ENCODE data around the gene LARP1B. TPM values are rescaled to one million over a fixed set of nuclear protein-coding genes. Genes with fewer than 3 reads are reported as not detected.
"Not testable (repeated sequence)": the region's sequence is repeated elsewhere in the genome, so short reads cannot be mapped to it uniquely, and the experiment has no call there.

The LARP1B gene
- total RNA-seq, 6 experiments from 2014 or later: 11.1 to 12.4 (median 11.6) TPM

DNA sequence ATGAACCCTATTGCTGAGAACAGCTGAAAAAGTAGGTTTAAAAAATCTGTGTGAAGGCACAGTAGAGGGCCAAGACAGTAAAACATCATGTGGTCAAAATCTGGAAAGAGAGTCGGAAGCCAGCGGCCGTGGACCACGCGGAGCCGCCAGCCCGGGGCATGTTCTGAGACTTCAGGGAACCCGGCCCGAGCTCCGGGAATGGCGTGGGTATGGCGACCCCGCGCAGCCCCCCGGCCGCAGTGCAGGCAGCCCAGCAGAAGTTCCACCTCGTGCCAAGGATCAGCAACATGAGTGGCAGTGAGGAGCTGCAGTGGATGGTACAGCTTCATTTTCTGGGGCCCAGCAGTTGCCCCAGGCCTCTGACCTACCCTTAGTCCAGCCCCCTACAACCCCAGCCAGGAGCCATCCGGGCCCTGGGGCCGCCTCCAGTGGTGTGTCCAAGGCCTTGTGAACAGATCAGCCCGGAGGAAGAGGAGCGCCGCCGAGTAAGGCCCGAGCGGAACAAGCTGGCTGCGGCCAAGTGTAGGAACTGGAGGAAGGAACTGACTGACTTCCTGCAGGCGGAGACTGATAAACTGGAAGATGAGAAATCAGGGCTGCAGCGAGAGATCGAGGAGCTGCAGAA, 94.2 kb downstream of the LARP1B start:
- Mint-ChIP-seq H3K27ac (no peak overlapping the region), H3K4me3 (no peak overlapping the region)

DNA sequence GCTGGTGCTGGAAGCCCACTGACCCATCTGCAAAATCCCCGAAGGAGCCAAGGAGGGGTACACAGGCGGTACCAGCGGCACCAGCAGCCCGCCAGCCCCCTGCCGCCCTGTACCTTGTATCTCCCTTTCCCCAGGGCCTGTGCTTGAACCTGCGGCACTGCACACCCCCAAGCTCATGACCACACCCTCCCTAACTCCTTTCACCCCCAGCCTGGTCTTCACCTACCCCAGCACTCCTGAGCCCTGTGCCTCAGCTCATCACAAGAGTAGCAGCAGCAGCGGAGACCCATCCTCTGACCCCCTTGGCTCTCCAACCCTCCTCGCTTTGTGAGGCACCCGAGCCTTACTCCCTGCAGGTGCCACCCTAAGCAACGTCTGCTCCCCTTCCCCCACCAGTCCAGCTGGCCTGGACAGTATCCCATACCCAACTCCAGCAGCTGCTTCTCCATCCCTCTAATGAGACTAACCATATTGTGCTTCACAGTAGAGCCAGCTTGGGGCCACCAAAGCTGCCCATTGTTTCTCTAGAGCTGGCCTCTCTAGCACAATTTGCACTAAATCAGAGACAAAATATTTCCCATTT, 94.9 kb downstream of the LARP1B start:
- TF ChIP-seq, protein P1, sequence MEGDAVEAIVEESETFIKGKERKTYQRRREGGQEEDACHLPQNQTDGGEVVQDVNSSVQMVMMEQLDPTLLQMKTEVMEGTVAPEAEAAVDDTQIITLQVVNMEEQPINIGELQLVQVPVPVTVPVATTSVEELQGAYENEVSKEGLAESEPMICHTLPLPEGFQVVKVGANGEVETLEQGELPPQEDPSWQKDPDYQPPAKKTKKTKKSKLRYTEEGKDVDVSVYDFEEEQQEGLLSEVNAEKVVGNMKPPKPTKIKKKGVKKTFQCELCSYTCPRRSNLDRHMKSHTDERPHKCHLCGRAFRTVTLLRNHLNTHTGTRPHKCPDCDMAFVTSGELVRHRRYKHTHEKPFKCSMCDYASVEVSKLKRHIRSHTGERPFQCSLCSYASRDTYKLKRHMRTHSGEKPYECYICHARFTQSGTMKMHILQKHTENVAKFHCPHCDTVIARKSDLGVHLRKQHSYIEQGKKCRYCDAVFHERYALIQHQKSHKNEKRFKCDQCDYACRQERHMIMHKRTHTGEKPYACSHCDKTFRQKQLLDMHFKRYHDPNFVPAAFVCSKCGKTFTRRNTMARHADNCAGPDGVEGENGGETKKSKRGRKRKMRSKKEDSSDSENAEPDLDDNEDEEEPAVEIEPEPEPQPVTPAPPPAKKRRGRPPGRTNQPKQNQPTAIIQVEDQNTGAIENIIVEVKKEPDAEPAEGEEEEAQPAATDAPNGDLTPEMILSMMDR (IDR thresholded peaks at IDR 0.05): no peak
- DNase-seq: no peak
- Mint-ChIP-seq H3K4me1 (ENCODE audit: low read depth) (peaks cover 18% of the 10 kb centered on the region), H3K36me3 (ENCODE audit: low read depth) (peaks cover 10% of the 10 kb centered on the region; the same call in 1 of the 2 replicates), H3K9me3 (no peaks in the 10 kb centered on the region), H3K27ac (no peak overlapping the region), H3K27me3 (ENCODE audit: insufficient read depth) (no peaks in the 10 kb centered on the region; the same call in 1 of the 2 replicates), H3K4me3 (no peak overlapping the region)

More for the DNA sequence above, 94.2 kb downstream of the LARP1B start:
- H3K4me1 Mint-ChIP-seq (ENCODE audit: low read depth): peaks cover 14% of the 10 kb centered on the region
- H3K9me3 Mint-ChIP-seq: no peaks in the 10 kb centered on the region
- H3K36me3 Mint-ChIP-seq (ENCODE audit: low read depth): peaks cover 10% of the 10 kb centered on the region; the same call in 1 of the 2 replicates
- H3K27me3 Mint-ChIP-seq (ENCODE audit: insufficient read depth): no peaks in the 10 kb centered on the region; the same call in 1 of the 2 replicates
- TF ChIP-seq, protein P1 (IDR thresholded peaks at IDR 0.05): no peak
- DNase-seq: no peak

DNA sequence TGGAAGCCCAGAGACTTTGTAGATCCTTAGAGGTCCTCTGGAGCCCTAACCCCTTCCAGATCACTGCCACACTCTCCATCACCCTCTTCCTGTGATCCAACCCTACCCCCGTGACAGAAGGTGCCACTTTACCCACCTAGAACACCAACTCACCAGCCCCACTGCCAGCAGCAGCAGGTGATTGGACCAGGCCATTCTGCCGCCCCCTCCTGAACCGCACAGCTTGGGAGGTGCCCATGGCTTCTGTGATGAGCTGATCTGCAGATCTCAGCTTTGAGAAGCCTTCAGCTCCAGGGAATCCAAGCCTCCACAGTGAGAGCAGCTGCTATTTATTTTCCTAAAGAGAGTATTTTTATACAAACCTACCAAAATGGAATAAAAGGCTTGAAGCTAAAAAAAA, 95.4 kb downstream of the LARP1B start:
- DNase-seq, H3K4me3 Mint-ChIP-seq: not testable (repeated sequence)

DNA sequence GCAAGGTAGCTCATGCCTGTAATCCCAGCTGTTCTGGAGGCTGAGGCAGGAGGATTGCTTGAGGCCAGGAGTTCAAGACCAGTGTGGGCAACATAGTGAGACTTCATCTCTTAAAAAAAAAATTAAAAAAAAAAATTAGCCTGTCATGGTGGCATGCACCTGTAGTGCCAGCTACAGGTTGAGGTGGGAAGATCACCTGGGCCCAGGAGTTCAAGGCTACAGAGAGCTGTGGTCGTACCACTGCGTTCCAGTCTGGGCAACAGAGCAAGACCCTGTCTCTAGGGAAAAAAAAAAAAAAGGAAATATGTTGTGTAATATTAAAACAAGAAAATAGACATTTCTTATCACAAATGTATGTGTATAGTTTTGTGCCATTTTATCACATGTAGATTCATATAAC, 97.8 kb downstream of the LARP1B start:
- Mint-ChIP-seq H3K9me3 (no peaks in the 10 kb centered on the region), H3K27ac (no peak overlapping the region), H3K4me1 (ENCODE audit: low read depth) (peaks cover 42% of the 10 kb centered on the region), H3K4me3 (no peak overlapping the region), H3K27me3 (ENCODE audit: insufficient read depth) (no peaks in the 10 kb centered on the region; the same call in 1 of the 2 replicates), H3K36me3 (ENCODE audit: low read depth) (peaks cover 10% of the 10 kb centered on the region; the same call in 1 of the 2 replicates)
- TF ChIP-seq, protein P1 (IDR thresholded peaks at IDR 0.05): no peak
- DNase-seq: no peak

More for the DNA sequence above, 95.4 kb downstream of the LARP1B start:
- H3K27me3 Mint-ChIP-seq (ENCODE audit: insufficient read depth); H3K9me3 Mint-ChIP-seq; H3K27ac Mint-ChIP-seq: not testable (repeated sequence)
- Mint-ChIP-seq H3K4me1 (ENCODE audit: low read depth) (peaks cover 18% of the 10 kb centered on the region), H3K36me3 (ENCODE audit: low read depth) (peaks cover 10% of the 10 kb centered on the region; the same call in 1 of the 2 replicates)

DNA sequence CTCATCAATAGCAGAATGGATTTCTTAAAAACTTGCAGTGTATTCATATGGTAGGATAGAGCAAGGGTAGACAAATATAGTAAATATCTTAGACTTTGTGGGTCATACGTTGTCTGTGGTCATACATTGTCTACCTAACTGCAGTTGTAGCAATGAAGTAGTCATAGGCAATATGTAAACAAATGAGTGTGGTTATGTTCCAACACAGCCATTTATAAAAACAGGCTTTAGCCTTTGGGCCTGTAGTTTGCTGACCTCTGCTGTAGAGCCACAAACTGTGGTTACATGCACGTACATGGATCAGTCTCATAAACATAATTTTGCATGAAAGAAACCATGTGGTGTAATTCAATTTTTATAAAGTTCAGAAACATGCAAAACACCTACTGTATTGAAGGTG, 98.9 kb downstream of the LARP1B start:
- H3K36me3 Mint-ChIP-seq (ENCODE audit: low read depth): peaks cover 10% of the 10 kb centered on the region; the same call in 1 of the 2 replicates
- H3K27me3 Mint-ChIP-seq (ENCODE audit: insufficient read depth): no peaks in the 10 kb centered on the region; the same call in 1 of the 2 replicates
- no peaks in the 10 kb centered on the region for H3K9me3 Mint-ChIP-seq
- H3K4me1 Mint-ChIP-seq (ENCODE audit: low read depth): peaks cover 42% of the 10 kb centered on the region
- TF ChIP-seq, protein P1 (IDR thresholded peaks at IDR 0.05): peak; percentile 49
- H3K4me3 Mint-ChIP-seq: no peak overlapping the region
- H3K27ac Mint-ChIP-seq: peak overlapping the region; percentile 8; the same call in 1 of the 2 replicates
- DNase-seq: peak; percentile 68

DNA sequence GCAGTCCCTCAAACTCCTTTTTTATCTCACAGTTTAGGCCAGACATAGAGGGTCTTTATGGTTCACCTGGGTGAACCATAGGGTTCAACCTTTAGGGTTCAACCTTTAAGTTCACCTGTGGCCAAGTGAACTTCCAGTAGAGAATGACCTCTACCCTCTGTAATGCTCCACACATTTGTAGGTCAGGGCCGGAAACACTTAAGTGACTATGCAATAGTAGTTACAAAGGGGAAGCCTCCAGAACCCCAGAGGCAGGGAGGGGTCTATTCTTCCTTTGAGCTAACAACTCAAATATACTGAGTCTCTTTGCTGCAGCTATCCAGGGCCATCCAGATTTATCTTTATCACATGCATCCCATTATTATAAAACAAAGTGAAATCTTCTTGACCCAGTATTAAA, 100.0 kb downstream of the LARP1B start:
- H3K27ac Mint-ChIP-seq: no peak overlapping the region
- H3K27me3 Mint-ChIP-seq (ENCODE audit: insufficient read depth): no peaks in the 10 kb centered on the region; the same call in 1 of the 2 replicates
- TF ChIP-seq, protein P1 (IDR thresholded peaks at IDR 0.05): no peak
- DNase-seq: no peak
- peaks cover 9% of the 10 kb centered on the region; the same call in 1 of the 2 replicates for H3K36me3 Mint-ChIP-seq (ENCODE audit: low read depth)
- no peak overlapping the region for H3K4me3 Mint-ChIP-seq
- H3K9me3 Mint-ChIP-seq: no peaks in the 10 kb centered on the region
- peaks cover 42% of the 10 kb centered on the region for H3K4me1 Mint-ChIP-seq (ENCODE audit: low read depth)
